ENCODE results near the gene TMEM273. TPM values are rescaled to one million over a fixed set of nuclear protein-coding genes. Genes with fewer than 3 reads are reported as not detected.

The TMEM273 gene
- total RNA-seq, 1 experiment from 2014 or later = not detected

- Histone ChIP-seq H3K4me1 (ENCODE audit: low read length) (no peaks in the 10 kb centered on the region), H3K9ac (ENCODE audit: low read length) (no peak overlapping the region), H4K20me1 (ENCODE audit: insufficient read depth, low read depth, low read length) (no peaks in the 10 kb centered on the region), H3K27ac (ENCODE audit: low read length) (no peak overlapping the region), H3K79me2 (ENCODE audit: low read length) (no peaks in the 10 kb centered on the region), H2AFZ (ENCODE audit: low read length) (no peak overlapping the region), H3K9me3 (ENCODE audit: low read length) (no peaks in the 10 kb centered on the region), H3K36me3 (ENCODE audit: insufficient read depth, low read length) (no peaks in the 10 kb centered on the region), H3K4me2 (ENCODE audit: low read depth, low read length, poor library complexity, severe bottlenecking) (no peak overlapping the region), H3K27me3 (ENCODE audit: low read length) (no peaks in the 10 kb centered on the region; the same call in 1 of the 2 replicates), H3K4me3 (ENCODE audit: low read length) (no peak overlapping the region), H3K9me2 (replicated peaks; ENCODE audit: insufficient read depth, low read length) (no peaks in the 10 kb centered on the region)
- DNase-seq = no peak
Observed at GRCh38 chr10:49135575-49136313, 52.4 kb downstream of the TMEM273 start.

- DNase-seq = no peak
- Histone ChIP-seq H3K79me2 (ENCODE audit: low read length) (no peaks in the 10 kb centered on the region), H3K4me1 (ENCODE audit: low read length) (no peaks in the 10 kb centered on the region), H3K27me3 (ENCODE audit: low read length) (no peaks in the 10 kb centered on the region; the same call in 1 of the 2 replicates), H4K20me1 (ENCODE audit: insufficient read depth, low read depth, low read length) (no peaks in the 10 kb centered on the region), H3K9ac (ENCODE audit: low read length) (no peak overlapping the region), H2AFZ (ENCODE audit: low read length) (no peak overlapping the region), H3K4me3 (ENCODE audit: low read length) (no peak overlapping the region), H3K27ac (ENCODE audit: low read length) (no peak overlapping the region), H3K4me2 (ENCODE audit: low read depth, low read length, poor library complexity, severe bottlenecking) (no peak overlapping the region), H3K9me3 (ENCODE audit: low read length) (no peaks in the 10 kb centered on the region), H3K9me2 (replicated peaks; ENCODE audit: insufficient read depth, low read length) (no peaks in the 10 kb centered on the region), H3K36me3 (ENCODE audit: insufficient read depth, low read length) (no peaks in the 10 kb centered on the region)
Observed at GRCh38 chr10:49134327-49134726, 53.9 kb downstream of the TMEM273 start.

- Histone ChIP-seq H3K79me2 (ENCODE audit: low read length) (no peaks in the 10 kb centered on the region), H3K27ac (ENCODE audit: low read length) (no peak within 1 kb of the TSS), H3K9ac (ENCODE audit: low read length) (no peak within 1 kb of the TSS)
Observed at GRCh38 chr10:49133706-49134248, 54.4 kb downstream of the TMEM273 start, which contains the start of gene FAM170B. Gene FAM170B (minus strand): TSS chr10:49134021. CDS start chr10:49133918, 103 bp downstream.

GRCh38 chr10:49132362-49132737 is 55.8 kb downstream of the TMEM273 start:
- Histone ChIP-seq H3K36me3 (ENCODE audit: insufficient read depth, low read length) (no peaks in the 10 kb centered on the region), H2AFZ (ENCODE audit: low read length) (no peak overlapping the region), H3K4me2 (ENCODE audit: low read depth, low read length, poor library complexity, severe bottlenecking) (no peak overlapping the region), H3K9me3 (ENCODE audit: low read length) (no peaks in the 10 kb centered on the region), H3K9me2 (replicated peaks; ENCODE audit: insufficient read depth, low read length) (no peaks in the 10 kb centered on the region), H3K9ac (ENCODE audit: low read length) (no peak overlapping the region), H3K79me2 (ENCODE audit: low read length) (no peaks in the 10 kb centered on the region), H3K4me1 (ENCODE audit: low read length) (no peaks in the 10 kb centered on the region), H3K4me3 (ENCODE audit: low read length) (no peak overlapping the region), H3K27me3 (ENCODE audit: low read length) (no peaks in the 10 kb centered on the region; the same call in 1 of the 2 replicates), H4K20me1 (ENCODE audit: insufficient read depth, low read depth, low read length) (no peaks in the 10 kb centered on the region), H3K27ac (ENCODE audit: low read length) (no peak overlapping the region)
- DNase-seq = no peak

More at GRCh38 chr10:49133706-49134248, 54.4 kb downstream of the TMEM273 start, which contains the start of gene FAM170B:
- H3K9me3 ChIP-seq (ENCODE audit: low read length) = no peaks in the 10 kb centered on the region
- no peak within 1 kb of the TSS for H2AFZ ChIP-seq (ENCODE audit: low read length)
- no peak within 1 kb of the TSS for H3K4me3 ChIP-seq (ENCODE audit: low read length)
- no peak for DNase-seq
- H3K4me2 ChIP-seq (ENCODE audit: low read depth, low read length, poor library complexity, severe bottlenecking) = no peak within 1 kb of the TSS
- H3K4me1 ChIP-seq (ENCODE audit: low read length) = no peaks in the 10 kb centered on the region
- no peaks in the 10 kb centered on the region for H3K36me3 ChIP-seq (ENCODE audit: insufficient read depth, low read length)
- H4K20me1 ChIP-seq (ENCODE audit: insufficient read depth, low read depth, low read length) = no peaks in the 10 kb centered on the region
- H3K27me3 ChIP-seq (ENCODE audit: low read length) = no peaks in the 10 kb centered on the region; the same call in 1 of the 2 replicates
- H3K9me2 ChIP-seq (replicated peaks; ENCODE audit: insufficient read depth, low read length) = no peaks in the 10 kb centered on the region

GRCh38 chr10:49131507-49132361 is 56.5 kb downstream of the TMEM273 start:
- H3K36me3 ChIP-seq (ENCODE audit: insufficient read depth, low read length) = no peaks in the 10 kb centered on the region
- H4K20me1 ChIP-seq (ENCODE audit: insufficient read depth, low read depth, low read length) = no peaks in the 10 kb centered on the region
- no peaks in the 10 kb centered on the region for H3K79me2 ChIP-seq (ENCODE audit: low read length)
- H2AFZ ChIP-seq (ENCODE audit: low read length) = no peak overlapping the region
- no peaks in the 10 kb centered on the region for H3K9me3 ChIP-seq (ENCODE audit: low read length)
- no peaks in the 10 kb centered on the region for H3K4me1 ChIP-seq (ENCODE audit: low read length)
- H3K9me2 ChIP-seq (replicated peaks; ENCODE audit: insufficient read depth, low read length) = no peaks in the 10 kb centered on the region
- H3K27ac ChIP-seq (ENCODE audit: low read length) = no peak overlapping the region
- no peak for DNase-seq
- no peak overlapping the region for H3K4me3 ChIP-seq (ENCODE audit: low read length)
- no peak overlapping the region for H3K4me2 ChIP-seq (ENCODE audit: low read depth, low read length, poor library complexity, severe bottlenecking)
- H3K27me3 ChIP-seq (ENCODE audit: low read length) = no peaks in the 10 kb centered on the region; the same call in 1 of the 2 replicates
- no peak overlapping the region for H3K9ac ChIP-seq (ENCODE audit: low read length)

- no peak overlapping the region for H3K27ac ChIP-seq (ENCODE audit: low read length)
- H4K20me1 ChIP-seq (ENCODE audit: insufficient read depth, low read depth, low read length) = no peaks in the 10 kb centered on the region
- DNase-seq = no peak
- no peaks in the 10 kb centered on the region for H3K27me3 ChIP-seq (ENCODE audit: low read length)
- H3K9me3 ChIP-seq (ENCODE audit: low read length) = no peaks in the 10 kb centered on the region
- H3K4me3 ChIP-seq (ENCODE audit: low read length) = no peak overlapping the region
- no peak overlapping the region for H3K9ac ChIP-seq (ENCODE audit: low read length)
- no peaks in the 10 kb centered on the region for H3K79me2 ChIP-seq (ENCODE audit: low read length)
- H3K4me1 ChIP-seq (ENCODE audit: low read length) = no peaks in the 10 kb centered on the region
- no peak overlapping the region for H3K4me2 ChIP-seq (ENCODE audit: low read depth, low read length, poor library complexity, severe bottlenecking)
- no peaks in the 10 kb centered on the region for H3K36me3 ChIP-seq (ENCODE audit: insufficient read depth, low read length)
- no peaks in the 10 kb centered on the region for H3K9me2 ChIP-seq (replicated peaks; ENCODE audit: insufficient read depth, low read length)
- H2AFZ ChIP-seq (ENCODE audit: low read length) = no peak overlapping the region
Observed at GRCh38 chr10:49129376-49129775, 58.8 kb downstream of the TMEM273 start.

GRCh38 chr10:49128854-49129253 is 59.3 kb downstream of the TMEM273 start:
- H3K9me2 ChIP-seq (replicated peaks; ENCODE audit: insufficient read depth, low read length) = no peaks in the 10 kb centered on the region
- H3K4me1 ChIP-seq (ENCODE audit: low read length) = no peaks in the 10 kb centered on the region
- no peaks in the 10 kb centered on the region for H3K79me2 ChIP-seq (ENCODE audit: low read length)
- no peak overlapping the region for H3K9ac ChIP-seq (ENCODE audit: low read length)
- H3K9me3 ChIP-seq (ENCODE audit: low read length) = no peaks in the 10 kb centered on the region
- H3K36me3 ChIP-seq (ENCODE audit: insufficient read depth, low read length) = no peaks in the 10 kb centered on the region
- no peak for DNase-seq
- H2AFZ ChIP-seq (ENCODE audit: low read length) = no peak overlapping the region
- H3K27ac ChIP-seq (ENCODE audit: low read length) = no peak overlapping the region
- no peak overlapping the region for H3K4me2 ChIP-seq (ENCODE audit: low read depth, low read length, poor library complexity, severe bottlenecking)
- H4K20me1 ChIP-seq (ENCODE audit: insufficient read depth, low read depth, low read length) = no peaks in the 10 kb centered on the region
- H3K4me3 ChIP-seq (ENCODE audit: low read length) = no peak overlapping the region
- no peaks in the 10 kb centered on the region for H3K27me3 ChIP-seq (ENCODE audit: low read length)

Measured in Karpas-422 (cell line).